SK-N-SH (cell line): ENCODE measurements around the gene A4GALT. TPM values are rescaled to one million over a fixed set of nuclear protein-coding genes. Genes with fewer than 3 reads are reported as not detected.
"Not testable (repeated sequence)": the region's sequence is repeated elsewhere in the genome, so short reads cannot be mapped to it uniquely, and the experiment has no call there.

Source experiments
- CTCF ChIA-PET: fragments of 300-600, 350-600 bp; formaldehyde crosslinking; extraction: SDS; loops from one replicate; lab custom pipeline; 2021; lab: Yijun Ruan, JAX
- POLR2A ChIA-PET: fragments of 350-600 bp; sonication (Branson Sonifier 250); formaldehyde crosslinking; extraction: SDS; loops from one replicate; lab custom pipeline; 2020; ENCODE audit warnings: antibody characterized with exemption, inconsistent platforms; lab: Yijun Ruan, JAX
- DNase-seq: peaks from one replicate; pipeline ENCODE4 v3.0.0; 2012
- H2AFZ ChIP-seq: fragments of 200-600 bp; sonication (generic); 2 replicates; pipeline ENCODE4 v1.8.1; 2016; ENCODE audit warnings: antibody characterized with exemption, mild to moderate bottlenecking, low read depth
- H3F3A ChIP-seq: fragments of 200-600 bp; sonication (generic); replicated peaks from 2 replicates; pipeline ENCODE3; 2016; ENCODE audit warnings: antibody characterized with exemption, mild to moderate bottlenecking; ENCODE audit not compliant: insufficient read depth
- H3K27ac ChIP-seq, 2 experiments: fragments of 200-500 bp in 1 of 2; fragments of 200-600 bp in 1 of 2; sonication (Bioruptor generic) in 1 of 2; sonication (generic), shearing (Covaris generic) in 1 of 2; 2 replicates each; pipeline versions ENCODE4 v1.5.1 to v1.6.1; 2014 to 2016; ENCODE audit warnings: low read depth in 2 of 2, inconsistent platforms in 1 of 2, low read length in 1 of 2, mild to moderate bottlenecking in 1 of 2, mixed read lengths in 1 of 2
- H3K27me3 ChIP-seq: fragments of 200-600 bp; sonication (generic), shearing (Covaris generic); 2 replicates; pipeline ENCODE4 v1.6.1; 2016; ENCODE audit warnings: mixed run types; ENCODE audit not compliant: insufficient read depth
- H3K36me3 ChIP-seq, 2 experiments: fragments of 200-500 bp in 1 of 2; fragments of 200-600 bp in 1 of 2; sonication (Bioruptor generic) in 1 of 2; sonication (generic) in 1 of 2; replicated peaks in 1 of 2; 2 replicates each; pipeline versions ENCODE3 to v1.5.1; 2014 to 2016; ENCODE audit warnings: low read length in 1 of 2, mild to moderate bottlenecking in 1 of 2; ENCODE audit not compliant: insufficient read depth in 2 of 2, control insufficient read depth in 1 of 2
- H3K4me1 ChIP-seq, 2 experiments: fragments of 200-500 bp in 1 of 2; fragments of 200-600 bp in 1 of 2; sonication (Bioruptor generic) in 1 of 2; sonication (generic), shearing (Covaris generic) in 1 of 2; 2 replicates each; pipeline versions ENCODE4 v1.5.1 to v1.6.1; 2014 to 2016; ENCODE audit warnings: low read depth in 1 of 2, low read length in 1 of 2, mixed run types in 1 of 2; ENCODE audit not compliant: insufficient read depth in 2 of 2, control insufficient read depth in 1 of 2
- H3K4me2 ChIP-seq: fragments of 200-600 bp; sonication (generic), shearing (Covaris generic); 2 replicates; pipeline ENCODE4 v1.6.1; 2017; ENCODE audit warnings: mixed run types
- H3K4me3 ChIP-seq, 2 experiments: fragments of 200-500 bp in 1 of 2; fragments of 200-600 bp in 1 of 2; sonication (Bioruptor generic) in 1 of 2; sonication (generic), shearing (Covaris generic) in 1 of 2; 2 replicates each; pipeline versions ENCODE4 v1.5.1 to v1.8.1; 2014 to 2016; ENCODE audit warnings: low read depth in 2 of 2, inconsistent platforms in 1 of 2, low read length in 1 of 2, mild to moderate bottlenecking in 1 of 2, mixed read lengths in 1 of 2, moderate library complexity in 1 of 2
- H3K79me2 ChIP-seq: fragments of 200-600 bp; sonication (generic); 2 replicates; pipeline ENCODE4 v1.8.1; 2017; ENCODE audit warnings: mild to moderate bottlenecking; ENCODE audit not compliant: insufficient read depth
- H3K9ac ChIP-seq: fragments of 200-600 bp; sonication (generic); 2 replicates; pipeline ENCODE4 v1.6.1; 2017; ENCODE audit warnings: mixed run types
- H3K9me2 ChIP-seq: fragments of 200-600 bp; sonication (generic); 2 replicates; pipeline ENCODE4 v1.6.1; 2017; ENCODE audit warnings: mixed run types
- H3K9me3 ChIP-seq: fragments of 200-600 bp; sonication (generic); 2 replicates; pipeline ENCODE4 v1.6.1; 2017; ENCODE audit warnings: mixed run types, mild to moderate bottlenecking, moderate library complexity
- H4K20me1 ChIP-seq: fragments of 200-600 bp; sonication (generic); 2 replicates; pipeline ENCODE4 v1.6.1; 2017; ENCODE audit warnings: mild to moderate bottlenecking, mixed run types; ENCODE audit not compliant: insufficient read depth
- ELF1 ChIP-seq: IDR thresholded peaks from 2 replicates; pipeline ENCODE4 v1.4.0; 2012
- EP300 ChIP-seq, 2 experiments: IDR thresholded peaks; 2 replicates each; pipeline versions ENCODE4 v1.4.0 to v1.6.1; 2012; ENCODE audit warnings: borderline replicate concordance in 1 of 2, low read depth in 1 of 2, low read length in 1 of 2
- EZH2phosphoT487 ChIP-seq: fragments of 200-600 bp; sonication (generic); IDR thresholded peaks from 2 replicates; pipeline ENCODE4 v1.6.1; 2017; ENCODE audit warnings: low read depth, mixed run types, mild to moderate bottlenecking, antibody characterized with exemption, moderate library complexity, borderline replicate concordance
- FOSL2 ChIP-seq: IDR thresholded peaks from 2 replicates; pipeline ENCODE4 v1.4.0; 2012; ENCODE audit warnings: low read depth, mild to moderate bottlenecking, moderate library complexity, borderline replicate concordance
- FOXJ3 ChIP-seq: sonication (generic); formaldehyde crosslinking; IDR thresholded peaks from 2 replicates; pipeline ENCODE4 v1.5.1; 2020; ENCODE audit warnings: mild to moderate bottlenecking, missing genetic modification reagents
- FOXM1 ChIP-seq: IDR thresholded peaks from 2 replicates; pipeline ENCODE4 v1.4.0; 2012; ENCODE audit warnings: low read depth, mild to moderate bottlenecking
- GABPA ChIP-seq: IDR thresholded peaks from 2 replicates; pipeline ENCODE4 v1.4.0; 2012; ENCODE audit warnings: low read depth, mild to moderate bottlenecking
- JUND ChIP-seq: IDR thresholded peaks from 2 replicates; pipeline ENCODE4 v1.4.0; 2012
- NFIC ChIP-seq: IDR thresholded peaks from 2 replicates; pipeline ENCODE4 v1.4.0; 2012; ENCODE audit warnings: borderline replicate concordance
- NRF1 ChIP-seq: IDR thresholded peaks from 2 replicates; pipeline ENCODE4 v1.6.1; 2012; ENCODE audit warnings: low read depth, mild to moderate bottlenecking, low read length
- POLR2AphosphoS5 ChIP-seq: IDR thresholded peaks from 2 replicates; pipeline ENCODE4 v1.6.1; 2012; ENCODE audit warnings: low read depth, low read length
- RAD21 ChIP-seq: IDR thresholded peaks from 2 replicates; pipeline ENCODE4 v1.6.1; 2012; ENCODE audit warnings: mild to moderate bottlenecking, low read length
- RCOR1 ChIP-seq: fragments of 150-350 bp; IDR thresholded peaks from 2 replicates; pipeline ENCODE4 v1.6.1; 2017; ENCODE audit warnings: antibody characterized with exemption, low read length
- RXRA ChIP-seq: IDR thresholded peaks from 2 replicates; pipeline ENCODE4 v1.4.0; 2012; ENCODE audit warnings: low read depth, mild to moderate bottlenecking, borderline replicate concordance
- SMC3 ChIP-seq: IDR thresholded peaks from 2 replicates; pipeline ENCODE4 v1.6.1; 2012; ENCODE audit warnings: low read depth, low read length, improper control_type of control experiment
- TAF1 ChIP-seq: IDR thresholded peaks from 2 replicates; pipeline ENCODE4 v1.6.1; 2012; ENCODE audit warnings: low read depth, mild to moderate bottlenecking, low read length, moderate library complexity, borderline replicate concordance
- USF2 ChIP-seq: fragments of 150-350 bp; IDR thresholded peaks from 2 replicates; pipeline ENCODE4 v1.6.1; 2017; ENCODE audit warnings: antibody characterized with exemption, low read length, low read depth, borderline replicate concordance
- YY1 ChIP-seq: IDR thresholded peaks from 2 replicates; pipeline ENCODE4 v1.4.0; 2012; ENCODE audit warnings: low read depth, mild to moderate bottlenecking
- WGBS: methylation state at CpG from one replicate; pipeline ENCODE4 v1.1.6; 2017; ENCODE audit warnings: low lambda C conversion rate; 5-methylcytosine and 5-hydroxymethylcytosine counted together
- polyA plus RNA-seq, 3 experiments: library from polyadenylated mRNA; depleted of rRNA; stranded (reverse); fragments of >200 nt; gene quantifications; 2 replicates each; pipeline ENCODE4 v1.2.3, GENCODE V29; 2012
- TF ChIP-seq, protein P1 (sequence below): IDR thresholded peaks from 2 replicates; pipeline ENCODE4 v1.4.0; 2012; ENCODE audit warnings: low read depth, borderline replicate concordance
- TF ChIP-seq, protein P2 (sequence below): fragments of 200-600 bp; sonication (generic); IDR thresholded peaks from 2 replicates; pipeline ENCODE4 v1.6.1; 2017; ENCODE audit warnings: antibody characterized with exemption, mild to moderate bottlenecking, moderate library complexity
- TF ChIP-seq, protein P3 (sequence below): IDR thresholded peaks from 2 replicates; pipeline ENCODE4; 2012

A4GALT gene
- polyA plus RNA-seq, 1 of the 3 experiments (the other 2 are of a cell fraction) = 9.5 TPM

DNA sequence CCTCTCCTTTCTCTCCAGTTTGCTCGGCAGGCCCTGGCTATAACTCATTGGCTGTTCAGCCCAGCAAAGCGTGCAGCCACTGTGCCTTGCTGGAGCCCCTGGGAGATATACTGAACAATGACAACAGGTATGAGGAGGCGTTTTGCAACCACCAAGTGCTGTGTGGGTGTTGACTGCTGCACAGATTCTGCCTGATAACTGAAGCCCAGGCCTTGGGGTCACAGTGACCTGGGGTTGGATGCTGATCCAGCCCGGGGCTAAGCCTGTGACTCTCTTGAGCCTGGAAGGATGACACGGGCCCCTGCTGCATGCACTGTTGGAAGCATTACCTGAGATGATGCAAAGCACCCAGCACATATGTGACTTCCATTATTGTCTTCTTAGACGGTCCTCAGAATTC is 13.7 kb upstream of the A4GALT start:
- Histone ChIP-seq H3K9me2 (no peaks in the 10 kb centered on the region), H3K4me1 (no peaks in the 10 kb centered on the region), H3K36me3 (no peaks in the 10 kb centered on the region), H2AFZ (no peak overlapping the region), H3K79me2 (no peaks in the 10 kb centered on the region), H3K27me3 (no peaks in the 10 kb centered on the region), H3K9me3 (no peaks in the 10 kb centered on the region), H4K20me1 (no peaks in the 10 kb centered on the region), H3K27ac (no peak overlapping the region), H3K4me3 (no peak overlapping the region), H3F3A (no peaks in the 10 kb centered on the region), H3K4me2 (no peak overlapping the region), H3K9ac (no peak overlapping the region)
- CTCF ChIA-PET = no interaction called here
- no peak for DNase-seq
- WGBS = no CpG with 5 or more reads among the region's 6 CpGs
- POLR2A ChIA-PET = no interaction called here
- TF ChIP-seq YY1 = no peak
- no peak for TF ChIP-seq JUND
- TF ChIP-seq RXRA = no peak
- no peak for TF ChIP-seq NFIC
- no peak for TF ChIP-seq EZH2phosphoT487

DNA sequence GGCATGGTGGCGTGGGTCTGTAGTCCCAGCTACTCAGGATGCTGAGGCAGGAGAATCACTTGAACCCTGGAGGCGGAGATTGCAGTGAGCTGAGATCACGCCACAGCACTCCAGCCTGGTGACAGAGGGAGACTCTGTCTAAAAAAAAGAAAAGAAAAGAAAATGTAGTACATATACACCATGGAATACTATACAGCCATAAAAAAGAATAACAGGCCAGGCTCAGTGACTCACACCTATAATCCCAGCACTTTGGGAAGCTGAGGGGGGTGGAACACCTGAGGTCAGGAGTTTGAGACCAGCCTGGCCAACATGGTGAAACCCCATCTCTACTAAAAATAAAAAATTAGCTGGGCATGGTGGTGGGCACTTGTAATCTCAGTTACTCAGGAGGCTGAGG is 12.7 kb upstream of the A4GALT start:
- H3K36me3 ChIP-seq, H3F3A ChIP-seq, H3K9me3 ChIP-seq, H3K4me3 ChIP-seq, CTCF ChIA-PET, POLR2A ChIA-PET, H3K27ac ChIP-seq, H2AFZ ChIP-seq, DNase-seq, H3K9ac ChIP-seq, H3K4me1 ChIP-seq, H3K27me3 ChIP-seq, H3K4me2 ChIP-seq, H3K9me2 ChIP-seq, H3K79me2 ChIP-seq, H4K20me1 ChIP-seq: not testable (repeated sequence)
- 64% methylated on average over 2 of the region's 3 CpGs for WGBS

DNA sequence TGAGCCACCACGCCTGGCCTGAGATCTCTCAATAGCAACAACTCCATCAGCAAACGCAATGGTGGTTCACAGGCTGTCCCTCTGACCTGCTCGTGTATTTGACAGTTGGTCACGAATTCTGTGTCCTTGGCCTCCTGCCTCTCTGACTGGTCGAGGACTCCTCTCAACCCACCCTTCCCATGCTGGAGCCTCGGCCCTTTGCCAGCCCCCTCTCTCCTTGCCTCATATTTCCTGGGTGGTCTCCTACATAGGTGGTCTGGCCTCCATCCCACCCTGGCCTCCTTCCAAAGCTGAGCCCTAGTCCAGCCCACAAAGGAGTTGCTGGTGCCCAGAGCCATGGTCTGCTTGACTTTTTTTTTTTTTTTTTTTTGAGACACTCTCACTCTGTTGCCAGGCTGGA is 11.4 kb upstream of the A4GALT start:
- no peaks in the 10 kb centered on the region for H3K9me2 ChIP-seq
- WGBS = 81% methylated on average over 6 of the region's 6 CpGs
- POLR2A ChIA-PET = no interaction called here
- no peak overlapping the region for H3K27ac ChIP-seq
- no peak overlapping the region for H3K9ac ChIP-seq
- H3K9me3 ChIP-seq = no peaks in the 10 kb centered on the region
- H3K4me1 ChIP-seq = no peaks in the 10 kb centered on the region
- no peaks in the 10 kb centered on the region for H3K27me3 ChIP-seq
- CTCF ChIA-PET = no interaction called here
- DNase-seq = no peak
- H2AFZ ChIP-seq = no peak overlapping the region
- no peaks in the 10 kb centered on the region for H3F3A ChIP-seq
- no peaks in the 10 kb centered on the region for H3K36me3 ChIP-seq
- H3K4me3 ChIP-seq = no peak overlapping the region
- no peaks in the 10 kb centered on the region for H4K20me1 ChIP-seq
- no peak overlapping the region for H3K4me2 ChIP-seq
- no peaks in the 10 kb centered on the region for H3K79me2 ChIP-seq
- TF ChIP-seq, protein P1, sequence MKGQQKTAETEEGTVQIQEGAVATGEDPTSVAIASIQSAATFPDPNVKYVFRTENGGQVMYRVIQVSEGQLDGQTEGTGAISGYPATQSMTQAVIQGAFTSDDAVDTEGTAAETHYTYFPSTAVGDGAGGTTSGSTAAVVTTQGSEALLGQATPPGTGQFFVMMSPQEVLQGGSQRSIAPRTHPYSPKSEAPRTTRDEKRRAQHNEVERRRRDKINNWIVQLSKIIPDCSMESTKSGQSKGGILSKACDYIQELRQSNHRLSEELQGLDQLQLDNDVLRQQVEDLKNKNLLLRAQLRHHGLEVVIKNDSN = no peak
- TF ChIP-seq FOSL2 (no peak), USF2 (no peak), POLR2AphosphoS5 (no peak), SMC3 (no peak), EP300 (IDR thresholded peaks at IDR 0.05; ENCODE audit: borderline replicate concordance in 1 of 2, low read depth in 1 of 2, low read length in 1 of 2) (no peak), JUND (no peak), GABPA (no peak), YY1 (no peak), FOXM1 (no peak), RAD21 (no peak), TAF1 (no peak), RCOR1 (no peak), FOXJ3 (CRISPR knock-in tag) (no peak), ELF1 (no peak), NRF1 (no peak)
- TF ChIP-seq, protein P2, sequence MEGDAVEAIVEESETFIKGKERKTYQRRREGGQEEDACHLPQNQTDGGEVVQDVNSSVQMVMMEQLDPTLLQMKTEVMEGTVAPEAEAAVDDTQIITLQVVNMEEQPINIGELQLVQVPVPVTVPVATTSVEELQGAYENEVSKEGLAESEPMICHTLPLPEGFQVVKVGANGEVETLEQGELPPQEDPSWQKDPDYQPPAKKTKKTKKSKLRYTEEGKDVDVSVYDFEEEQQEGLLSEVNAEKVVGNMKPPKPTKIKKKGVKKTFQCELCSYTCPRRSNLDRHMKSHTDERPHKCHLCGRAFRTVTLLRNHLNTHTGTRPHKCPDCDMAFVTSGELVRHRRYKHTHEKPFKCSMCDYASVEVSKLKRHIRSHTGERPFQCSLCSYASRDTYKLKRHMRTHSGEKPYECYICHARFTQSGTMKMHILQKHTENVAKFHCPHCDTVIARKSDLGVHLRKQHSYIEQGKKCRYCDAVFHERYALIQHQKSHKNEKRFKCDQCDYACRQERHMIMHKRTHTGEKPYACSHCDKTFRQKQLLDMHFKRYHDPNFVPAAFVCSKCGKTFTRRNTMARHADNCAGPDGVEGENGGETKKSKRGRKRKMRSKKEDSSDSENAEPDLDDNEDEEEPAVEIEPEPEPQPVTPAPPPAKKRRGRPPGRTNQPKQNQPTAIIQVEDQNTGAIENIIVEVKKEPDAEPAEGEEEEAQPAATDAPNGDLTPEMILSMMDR = no peak
- TF ChIP-seq, protein P3, sequence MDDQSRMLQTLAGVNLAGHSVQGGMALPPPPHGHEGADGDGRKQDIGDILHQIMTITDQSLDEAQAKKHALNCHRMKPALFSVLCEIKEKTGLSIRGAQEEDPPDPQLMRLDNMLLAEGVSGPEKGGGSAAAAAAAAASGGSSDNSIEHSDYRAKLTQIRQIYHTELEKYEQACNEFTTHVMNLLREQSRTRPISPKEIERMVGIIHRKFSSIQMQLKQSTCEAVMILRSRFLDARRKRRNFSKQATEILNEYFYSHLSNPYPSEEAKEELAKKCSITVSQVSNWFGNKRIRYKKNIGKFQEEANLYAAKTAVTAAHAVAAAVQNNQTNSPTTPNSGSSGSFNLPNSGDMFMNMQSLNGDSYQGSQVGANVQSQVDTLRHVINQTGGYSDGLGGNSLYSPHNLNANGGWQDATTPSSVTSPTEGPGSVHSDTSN = no peak
